HepG2 (cell line): Measurements from ENCODE around the gene ZMYND8. TPM values are rescaled to one million over a fixed set of nuclear protein-coding genes. Genes with fewer than 3 reads are reported as not detected.
A peak's percentile ranks its signal among the peaks of the same experiment; 100 is the strongest.

Source experiments
- ATAC-seq: fragments of 200-7000 bp; cut with Tn5 transposase; 3 replicates; pipeline ENCODE4 v1.9.1; 2020; ENCODE audit warnings: mild to moderate bottlenecking, moderate library complexity
- BruUV-seq: library from RNA; stranded (reverse); fragments of 400-500 nt; replicated peaks from 2 replicates; lab custom pipeline; 2021; lab: Mats Ljungman, UMichigan
- CTCF ChIA-PET: fragments of 300-600 bp; formaldehyde crosslinking; extraction: SDS; loops from one replicate; lab custom pipeline; 2021; ENCODE audit warnings: low total read pairs, inconsistent platforms, low intra/inter-chr PET ratio; lab: Yijun Ruan, JAX
- POLR2A ChIA-PET: fragments of 350-600 bp; sonication (Branson Sonifier 250); formaldehyde crosslinking; loops from one replicate; lab custom pipeline; 2020; ENCODE audit warnings: antibody characterized with exemption, inconsistent platforms; lab: Yijun Ruan, JAX
- DNase-seq: peaks from one replicate; pipeline ENCODE4 v3.0.0-alpha.2; 2015; ENCODE audit warnings: low spot score
- FAIRE-seq: peaks from 3 replicates; lab custom pipeline; 2011; peaks lifted over from hg19 to GRCh38; lab: Jason Lieb, UNC
- H2AFZ ChIP-seq: one replicate; pipeline ENCODE4 v1.6.1; 2011; ENCODE audit warnings: low read length, inconsistent platforms
- H3K27ac ChIP-seq: fragments of 300-600 bp; 3 replicates; pipeline ENCODE4 v1.8.0; 2011; ENCODE audit warnings: mixed run types, mild to moderate bottlenecking, mixed read lengths, low read length, inconsistent platforms; ENCODE audit not compliant: insufficient read depth; ENCODE audit errors: extremely low read length
- H3K27me3 ChIP-seq, 2 experiments: fragments of 200-600 bp in 1 of 2; 2 replicates in 1 of 2; 3 replicates in 1 of 2; pipeline versions ENCODE4 v1.6.0 to v1.8.0; 2011; ENCODE audit warnings: low read length in 2 of 2, mild to moderate bottlenecking in 2 of 2, moderate library complexity in 2 of 2, inconsistent platforms in 1 of 2; ENCODE audit not compliant: insufficient read depth in 2 of 2, control insufficient read depth in 1 of 2
- H3K36me3 ChIP-seq, 2 experiments: fragments of 200-600 bp in 1 of 2; replicated peaks in 1 of 2; 2 replicates in 1 of 2; 3 replicates in 1 of 2; pipeline versions ENCODE4 v1.5.1 to v1.8.0; 2011; ENCODE audit warnings: low read length in 2 of 2, inconsistent platforms in 1 of 2; ENCODE audit not compliant: insufficient read depth in 2 of 2, control insufficient read depth in 1 of 2
- H3K4me1 ChIP-seq: 2 replicates; pipeline ENCODE4 v1.5.1; 2012; ENCODE audit warnings: low read length, inconsistent platforms; ENCODE audit not compliant: insufficient read depth
- H3K4me2 ChIP-seq: 2 replicates; pipeline ENCODE4 v1.6.0; 2011; ENCODE audit warnings: low read depth, low read length, inconsistent platforms
- H3K4me3 ChIP-seq, 3 experiments: fragments of 200-600 bp in 1 of 3; sonication (generic), shearing (Covaris generic) in 1 of 3; replicated peaks in 1 of 3; 2 replicates each; pipeline ENCODE4 v1.5.1; 2011 to 2016; ENCODE audit warnings: low read length in 3 of 3, inconsistent platforms in 2 of 3, low read depth in 2 of 3, mild to moderate bottlenecking in 2 of 3, control low read depth in 1 of 3, mixed read lengths in 1 of 3; ENCODE audit not compliant: insufficient read depth in 1 of 3
- H3K79me2 ChIP-seq: one replicate; pipeline ENCODE4 v1.6.1; 2011; ENCODE audit warnings: low read length, inconsistent platforms; ENCODE audit not compliant: insufficient read depth
- H3K9ac ChIP-seq: 2 replicates; pipeline ENCODE4 v1.6.0; 2011; ENCODE audit warnings: mild to moderate bottlenecking, low read depth, low read length, inconsistent platforms; ENCODE audit not compliant: insufficient read depth
- H3K9me3 ChIP-seq: 2 replicates; pipeline ENCODE4 v1.5.1; 2012; ENCODE audit warnings: mild to moderate bottlenecking, low read length
- H4K20me1 ChIP-seq: 2 replicates; pipeline ENCODE4 v1.6.0; 2011; ENCODE audit warnings: inconsistent platforms, mild to moderate bottlenecking, low read length, moderate library complexity; ENCODE audit not compliant: insufficient read depth
- ERF ChIP-seq: IDR thresholded peaks from 2 replicates; pipeline ENCODE4 v1.6.1; 2018; ENCODE audit warnings: missing biosample characterization, missing genetic modification reagents
- KDM5A ChIP-seq: fragments of 200-600 bp; sonication (generic); IDR thresholded peaks from 2 replicates; pipeline ENCODE4 v1.7.0; 2018; ENCODE audit warnings: antibody characterized with exemption, mild to moderate bottlenecking, low read length, borderline replicate concordance
- LCORL ChIP-seq, 2 experiments: fragments of 450-650 bp in 1 of 2; sonication (generic) in 1 of 2; formaldehyde crosslinking in 1 of 2; IDR thresholded peaks; 2 replicates each; pipeline versions ENCODE4 v1.5.0 to v1.6.1; 2017 to 2020; ENCODE audit warnings: antibody characterized with exemption in 1 of 2, missing genetic modification reagents in 1 of 2
- MLX ChIP-seq: IDR thresholded peaks from 2 replicates; pipeline ENCODE4 v1.6.1; 2016
- POLR2AphosphoS5 ChIP-seq: IDR thresholded peaks from 2 replicates; pipeline ENCODE4 v1.6.1; 2012; ENCODE audit warnings: low read depth, low read length
- RBM22 ChIP-seq: fragments of 200-400 bp; formaldehyde crosslinking; optimal IDR thresholded peaks from 2 replicates; pipeline ENCODE3; 2017; ENCODE audit warnings: mild to moderate bottlenecking, low read length, moderate library complexity
- SETDB1 ChIP-seq: sonication (generic); formaldehyde crosslinking; IDR thresholded peaks from 2 replicates; pipeline ENCODE4 v1.5.1; 2020; ENCODE audit warnings: missing genetic modification reagents, mild to moderate bottlenecking, borderline replicate concordance
- YEATS2 ChIP-seq: sonication (generic); formaldehyde crosslinking; IDR thresholded peaks from 2 replicates; pipeline ENCODE4 v1.4.0; 2020; ENCODE audit warnings: missing genetic modification reagents, borderline replicate concordance
- ZMAT3 ChIP-seq: sonication (generic); formaldehyde crosslinking; conservative IDR thresholded peaks from 2 replicates; pipeline ENCODE4 v1.7.0; 2021; ENCODE audit warnings: missing genetic modification reagents
- ZNF17 ChIP-seq: sonication (generic); formaldehyde crosslinking; IDR thresholded peaks from 2 replicates; pipeline ENCODE4 v1.5.0; 2020; ENCODE audit warnings: mild to moderate bottlenecking, missing genetic modification reagents
- ZNF547 ChIP-seq: sonication (generic); formaldehyde crosslinking; IDR thresholded peaks from 2 replicates; pipeline ENCODE4 v1.5.1; 2020; ENCODE audit warnings: mild to moderate bottlenecking, missing genetic modification reagents
- ZNF598 ChIP-seq: sonication (generic); formaldehyde crosslinking; IDR thresholded peaks from 2 replicates; pipeline ENCODE4 v1.5.1; 2020; ENCODE audit warnings: mild to moderate bottlenecking, missing genetic modification reagents, borderline replicate concordance
- ZNF629 ChIP-seq: sonication (generic); formaldehyde crosslinking; conservative IDR thresholded peaks from 2 replicates; pipeline ENCODE4 v1.5.0; 2020; ENCODE audit warnings: missing genetic modification reagents
- ZNF768 ChIP-seq: sonication (generic); formaldehyde crosslinking; IDR thresholded peaks from 2 replicates; pipeline ENCODE4 v1.4.0; 2020; ENCODE audit warnings: missing genetic modification reagents
- WGBS: methylation state at CpG from one replicate; pipeline ENCODE4 v1.1.6; 2017; ENCODE audit warnings: low lambda C conversion rate; 5-methylcytosine and 5-hydroxymethylcytosine counted together
- in situ Hi-C: cut with HindIII; loops from 2 replicates; pipeline ENCODE4 v1.10.0; 2017; ENCODE audit warnings: low pct_unique_long_range_greater_than_20kb; ENCODE audit not compliant: extremely low pct_ligation_motif_present
- intact Hi-C: fragments of 100-400 bp; cut with micrococcal nuclease; formaldehyde crosslinking; loops from one replicate; pipeline ENCODE4 v1.10.0; 2022; ENCODE audit not compliant: unreplicated experiment
- polyA plus RNA-seq, 8 experiments: library from polyadenylated mRNA; depleted of rRNA in 3 of 8; stranded (reverse) in 7 of 8; unstranded in 1 of 8; fragments of >200 nt; fragmentation: Illumina TruSeq in 4 of 8; extraction: Trizol in 4 of 8; gene quantifications; 2 replicates each; pipeline versions ENCODE4 v1.2.1 to v1.2.3, GENCODE V29; 2011 to 2016; ENCODE audit warnings: low read depth in 4 of 8, missing spikeins in 1 of 8, mixed read lengths in 1 of 8; ENCODE audit not compliant: insufficient read depth in 1 of 8
- total RNA-seq, 5 experiments: library from RNA; depleted of rRNA; stranded (reverse); fragments of >200 nt; fragmentation: Illumina TruSeq; extraction: Trizol; gene quantifications; 2 replicates each; pipeline ENCODE4 v1.2.3, GENCODE V29; 2016; ENCODE audit warnings: low read depth in 1 of 5
- TF ChIP-seq, protein P1 (sequence below): sonication (generic); formaldehyde crosslinking; IDR thresholded peaks from 2 replicates; pipeline ENCODE4 v1.4.0; 2020; ENCODE audit warnings: missing genetic modification reagents
- TF ChIP-seq, protein P2 (sequence below): sonication (generic); formaldehyde crosslinking; IDR thresholded peaks from 2 replicates; pipeline ENCODE4 v1.8.1; 2023; ENCODE audit warnings: missing genetic modification reagents, inconsistent platforms, borderline replicate concordance

The ZMYND8 gene
- total and polyA plus RNA-seq, 2 of the 13 experiments (the other 11 are each of a cell fraction or from before 2014, with no cell fraction given) = 53.9 to 84.7 TPM

DNA sequence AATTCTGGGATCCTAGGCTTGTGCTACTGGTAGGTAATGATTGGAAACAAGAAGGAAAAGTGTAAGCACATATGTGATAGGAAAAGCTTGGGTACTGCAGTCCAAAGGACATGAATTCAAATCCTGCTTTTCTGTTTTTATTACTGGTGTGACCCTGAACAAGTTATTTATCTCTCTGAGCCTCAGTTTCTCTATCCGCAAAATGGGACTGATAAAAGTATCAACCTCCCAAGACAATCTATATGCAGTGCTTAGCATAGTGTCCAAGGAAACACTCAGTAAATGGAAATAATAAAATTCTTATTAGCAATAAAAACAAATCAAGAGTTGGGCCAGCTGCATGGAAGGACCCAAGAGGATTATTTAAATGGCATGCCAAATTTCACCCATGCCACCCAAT is 108.5 kb downstream of the ZMYND8 start:
- peaks cover 31% of the 10 kb centered on the region for H3K4me1 ChIP-seq
- TF ChIP-seq YEATS2 = 0 out of 2 replicates have a peak, but pooled peaks have one; percentile 25
- TF ChIP-seq ZMAT3 (CRISPR knock-in tag) = no peak
- TF ChIP-seq ZNF598 (CRISPR knock-in tag) = no peak
- TF ChIP-seq ZNF629 (CRISPR knock-in tag) = peak; percentile 83
- TF ChIP-seq ERF (CRISPR knock-in tag) = 0 out of 2 replicates have a peak, but pooled peaks have one; percentile 16
- peaks cover 65 to 95% of the 10 kb centered on the region in 2 experiments for H3K36me3 ChIP-seq
- no peak overlapping the region for H2AFZ ChIP-seq
- no TSS peak for BruUV-seq
- H3K79me2 ChIP-seq = peaks cover 26% of the 10 kb centered on the region
- H3K4me2 ChIP-seq = no peak overlapping the region
- FAIRE-seq = no peak
- no peaks in the 10 kb centered on the region for H3K27me3 ChIP-seq
- DNase-seq = no peak
- H4K20me1 ChIP-seq = peaks cover 63% of the 10 kb centered on the region
- H3K4me3 ChIP-seq = no peak overlapping the region
- 100% methylated on average over 1 of the region's 1 CpG for WGBS
- H3K9ac ChIP-seq = no peak overlapping the region
- ATAC-seq = no peak
- POLR2A ChIA-PET = no interaction called here
- H3K27ac ChIP-seq = no peak overlapping the region
- CTCF ChIA-PET = no interaction called here
- in situ Hi-C loops (no loop called here), intact Hi-C loops (no loop called here)
- H3K9me3 ChIP-seq = no peaks in the 10 kb centered on the region

DNA sequence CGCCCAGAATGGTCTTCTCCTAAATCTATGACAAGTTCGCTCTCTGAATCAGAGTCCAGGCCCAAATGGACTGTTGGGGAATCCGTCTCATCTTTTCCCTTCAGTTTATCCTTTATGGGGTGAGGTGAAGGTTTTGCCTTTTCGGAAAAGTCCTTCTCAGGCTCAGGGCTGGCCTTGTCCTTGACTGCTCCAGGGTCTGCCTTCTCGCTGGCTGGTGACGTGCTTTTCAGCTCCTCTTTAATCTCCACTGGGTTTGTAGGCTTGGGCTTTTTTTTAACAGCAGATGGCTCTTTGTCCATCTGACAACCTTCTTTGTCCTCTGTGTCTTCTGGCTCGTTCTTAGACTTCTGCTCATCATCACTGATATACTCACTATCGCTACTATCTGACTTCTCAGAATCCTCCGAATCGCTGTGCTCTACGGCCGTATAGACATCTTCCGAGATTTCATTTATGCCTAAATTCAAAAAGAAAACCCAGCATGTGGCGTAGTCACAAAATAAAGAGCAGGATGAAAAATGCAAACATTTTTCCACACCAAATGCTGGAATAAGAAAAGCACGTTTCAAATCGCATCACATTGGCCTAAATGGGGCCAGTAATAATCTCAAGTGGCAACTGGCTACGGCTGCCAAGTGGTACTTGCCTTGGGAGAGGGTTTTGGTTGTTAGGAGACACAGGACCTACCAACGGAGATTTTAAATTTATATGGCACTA is 110.3 kb downstream of the ZMYND8 start:
- FAIRE-seq (peak; percentile 15), ATAC-seq (no peak), DNase-seq (no peak)
- H3K27ac ChIP-seq = no peak overlapping the region
- peaks cover 65% of the 10 kb centered on the region for H4K20me1 ChIP-seq
- H2AFZ ChIP-seq = no peak overlapping the region
- H3K4me1 ChIP-seq = peaks cover 19% of the 10 kb centered on the region
- H3K27me3 ChIP-seq = no peaks in the 10 kb centered on the region
- H3K4me3 ChIP-seq = no peak overlapping the region
- POLR2A ChIA-PET = no interaction called here
- BruUV-seq = no TSS peak
- intact Hi-C loops (no loop called here), in situ Hi-C loops (no loop called here)
- CTCF ChIA-PET = no interaction called here
- H3K36me3 ChIP-seq = peaks cover 77 to 98% of the 10 kb centered on the region in 2 experiments
- H3K9ac ChIP-seq = no peak overlapping the region
- peaks cover 26% of the 10 kb centered on the region for H3K79me2 ChIP-seq
- H3K4me2 ChIP-seq = no peak overlapping the region
- 97% methylated on average over 18 of the region's 18 CpGs for WGBS
- no peaks in the 10 kb centered on the region for H3K9me3 ChIP-seq
- TF ChIP-seq LCORL (IDR thresholded peaks at IDR 0.05) (no peak), LCORL (CRISPR knock-in tag; IDR thresholded peaks at IDR 0.05) (no peak), SETDB1 (CRISPR knock-in tag) (no peak), KDM5A (no peak), ZNF768 (CRISPR knock-in tag) (no peak), ZNF547 (no peak), MLX (CRISPR knock-in tag) (no peak), RBM22 (peak; percentile 87), ZNF17 (CRISPR knock-in tag) (no peak), POLR2AphosphoS5 (0 out of 2 replicates have a peak, but pooled peaks have one; percentile 19)
- TF ChIP-seq, protein P1, sequence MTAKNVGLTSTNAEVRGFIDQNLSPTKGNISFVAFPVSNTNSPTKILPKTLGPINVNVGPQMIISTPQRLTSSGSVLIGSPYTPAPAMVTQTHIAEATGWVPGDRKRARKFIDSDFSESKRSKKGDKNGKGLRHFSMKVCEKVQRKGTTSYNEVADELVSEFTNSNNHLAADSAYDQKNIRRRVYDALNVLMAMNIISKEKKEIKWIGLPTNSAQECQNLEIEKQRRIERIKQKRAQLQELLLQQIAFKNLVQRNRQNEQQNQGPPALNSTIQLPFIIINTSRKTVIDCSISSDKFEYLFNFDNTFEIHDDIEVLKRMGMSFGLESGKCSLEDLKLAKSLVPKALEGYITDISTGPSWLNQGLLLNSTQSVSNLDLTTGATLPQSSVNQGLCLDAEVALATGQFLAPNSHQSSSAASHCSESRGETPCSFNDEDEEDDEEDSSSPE = no peak
- TF ChIP-seq, protein P2, sequence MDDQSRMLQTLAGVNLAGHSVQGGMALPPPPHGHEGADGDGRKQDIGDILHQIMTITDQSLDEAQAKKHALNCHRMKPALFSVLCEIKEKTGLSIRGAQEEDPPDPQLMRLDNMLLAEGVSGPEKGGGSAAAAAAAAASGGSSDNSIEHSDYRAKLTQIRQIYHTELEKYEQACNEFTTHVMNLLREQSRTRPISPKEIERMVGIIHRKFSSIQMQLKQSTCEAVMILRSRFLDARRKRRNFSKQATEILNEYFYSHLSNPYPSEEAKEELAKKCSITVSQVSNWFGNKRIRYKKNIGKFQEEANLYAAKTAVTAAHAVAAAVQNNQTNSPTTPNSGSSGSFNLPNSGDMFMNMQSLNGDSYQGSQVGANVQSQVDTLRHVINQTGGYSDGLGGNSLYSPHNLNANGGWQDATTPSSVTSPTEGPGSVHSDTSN (CRISPR knock-in tag) = no peak
